ENCODE results near the gene IER3. TPM values are rescaled to one million over a fixed set of nuclear protein-coding genes. Genes with fewer than 3 reads are reported as not detected.

IER3 gene
- total and polyA plus RNA-seq, 4 donors: 1.3 to 8.1 (median 6.7) TPM

DNA sequence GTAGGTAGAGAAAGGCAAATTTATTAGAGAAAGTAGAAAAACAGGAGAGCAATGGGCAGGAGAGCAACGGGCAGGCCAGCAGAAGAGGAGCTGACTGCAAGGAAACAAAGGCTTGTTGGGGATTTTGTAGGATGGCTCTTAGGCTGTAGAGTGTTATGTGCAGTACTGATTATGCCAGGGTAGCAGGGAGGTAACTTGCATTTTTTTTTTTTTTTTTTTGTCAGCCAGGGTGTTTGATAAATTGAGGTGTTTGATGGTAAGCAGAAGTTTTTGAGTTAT, 36.2 kb upstream of the IER3 start (continued):
- TF ChIP-seq, protein P1, sequence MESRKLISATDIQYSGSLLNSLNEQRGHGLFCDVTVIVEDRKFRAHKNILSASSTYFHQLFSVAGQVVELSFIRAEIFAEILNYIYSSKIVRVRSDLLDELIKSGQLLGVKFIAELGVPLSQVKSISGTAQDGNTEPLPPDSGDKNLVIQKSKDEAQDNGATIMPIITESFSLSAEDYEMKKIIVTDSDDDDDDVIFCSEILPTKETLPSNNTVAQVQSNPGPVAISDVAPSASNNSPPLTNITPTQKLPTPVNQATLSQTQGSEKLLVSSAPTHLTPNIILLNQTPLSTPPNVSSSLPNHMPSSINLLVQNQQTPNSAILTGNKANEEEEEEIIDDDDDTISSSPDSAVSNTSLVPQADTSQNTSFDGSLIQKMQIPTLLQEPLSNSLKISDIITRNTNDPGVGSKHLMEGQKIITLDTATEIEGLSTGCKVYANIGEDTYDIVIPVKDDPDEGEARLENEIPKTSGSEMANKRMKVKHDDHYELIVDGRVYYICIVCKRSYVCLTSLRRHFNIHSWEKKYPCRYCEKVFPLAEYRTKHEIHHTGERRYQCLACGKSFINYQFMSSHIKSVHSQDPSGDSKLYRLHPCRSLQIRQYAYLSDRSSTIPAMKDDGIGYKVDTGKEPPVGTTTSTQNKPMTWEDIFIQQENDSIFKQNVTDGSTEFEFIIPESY (IDR thresholded peaks at IDR 0.05): no peak
- TF ChIP-seq, protein P2, sequence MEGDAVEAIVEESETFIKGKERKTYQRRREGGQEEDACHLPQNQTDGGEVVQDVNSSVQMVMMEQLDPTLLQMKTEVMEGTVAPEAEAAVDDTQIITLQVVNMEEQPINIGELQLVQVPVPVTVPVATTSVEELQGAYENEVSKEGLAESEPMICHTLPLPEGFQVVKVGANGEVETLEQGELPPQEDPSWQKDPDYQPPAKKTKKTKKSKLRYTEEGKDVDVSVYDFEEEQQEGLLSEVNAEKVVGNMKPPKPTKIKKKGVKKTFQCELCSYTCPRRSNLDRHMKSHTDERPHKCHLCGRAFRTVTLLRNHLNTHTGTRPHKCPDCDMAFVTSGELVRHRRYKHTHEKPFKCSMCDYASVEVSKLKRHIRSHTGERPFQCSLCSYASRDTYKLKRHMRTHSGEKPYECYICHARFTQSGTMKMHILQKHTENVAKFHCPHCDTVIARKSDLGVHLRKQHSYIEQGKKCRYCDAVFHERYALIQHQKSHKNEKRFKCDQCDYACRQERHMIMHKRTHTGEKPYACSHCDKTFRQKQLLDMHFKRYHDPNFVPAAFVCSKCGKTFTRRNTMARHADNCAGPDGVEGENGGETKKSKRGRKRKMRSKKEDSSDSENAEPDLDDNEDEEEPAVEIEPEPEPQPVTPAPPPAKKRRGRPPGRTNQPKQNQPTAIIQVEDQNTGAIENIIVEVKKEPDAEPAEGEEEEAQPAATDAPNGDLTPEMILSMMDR (IDR thresholded peaks at IDR 0.05; ENCODE audit: low read depth, low read length, missing input control): no peak
- no peak for TF ChIP-seq YY1 (IDR thresholded peaks at IDR 0.05)

GRCh38 chr6:30779850-30780641, 35.7 kb upstream of the IER3 start:
- Histone ChIP-seq H3K4me1 (ENCODE audit: control insufficient read depth in 4 of 4, insufficient read depth in 4 of 4, low read length in 3 of 4) (peaks cover 6 to 16% (median 10%) of the 10 kb centered on the region in 4 donors), H3K9me3 (ENCODE audit: control insufficient read depth in 4 of 4, low read length in 3 of 4) (no peaks in the 10 kb centered on the region), H3K9ac (ENCODE audit: low read depth in 1 of 2, low read length in 2 of 2) (no peak overlapping the region), H3K4me3 (ENCODE audit: low read depth in 1 of 3, low read length in 3 of 3) (no peak overlapping the region), H3K27me3 (ENCODE audit: control insufficient read depth in 4 of 4, insufficient read depth in 4 of 4, low read length in 3 of 4) (no peaks in the 10 kb centered on the region), H3K27ac (ENCODE audit: low read depth in 1 of 2, low read length in 2 of 2) (peak overlapping the region; percentile 56 to 88), H3K36me3 (ENCODE audit: control insufficient read depth in 4 of 4, insufficient read depth in 3 of 4, low read depth in 1 of 4, low read length in 3 of 4) (no peaks in the 10 kb centered on the region)
- no peak for DNase-seq (ENCODE audit: low spot score)
- no peak for TF ChIP-seq FOXA2 (IDR thresholded peaks at IDR 0.05)
- TF ChIP-seq HNF4A (conservative IDR thresholded peaks at IDR 0.05): no peak
- TF ChIP-seq, protein P3, sequence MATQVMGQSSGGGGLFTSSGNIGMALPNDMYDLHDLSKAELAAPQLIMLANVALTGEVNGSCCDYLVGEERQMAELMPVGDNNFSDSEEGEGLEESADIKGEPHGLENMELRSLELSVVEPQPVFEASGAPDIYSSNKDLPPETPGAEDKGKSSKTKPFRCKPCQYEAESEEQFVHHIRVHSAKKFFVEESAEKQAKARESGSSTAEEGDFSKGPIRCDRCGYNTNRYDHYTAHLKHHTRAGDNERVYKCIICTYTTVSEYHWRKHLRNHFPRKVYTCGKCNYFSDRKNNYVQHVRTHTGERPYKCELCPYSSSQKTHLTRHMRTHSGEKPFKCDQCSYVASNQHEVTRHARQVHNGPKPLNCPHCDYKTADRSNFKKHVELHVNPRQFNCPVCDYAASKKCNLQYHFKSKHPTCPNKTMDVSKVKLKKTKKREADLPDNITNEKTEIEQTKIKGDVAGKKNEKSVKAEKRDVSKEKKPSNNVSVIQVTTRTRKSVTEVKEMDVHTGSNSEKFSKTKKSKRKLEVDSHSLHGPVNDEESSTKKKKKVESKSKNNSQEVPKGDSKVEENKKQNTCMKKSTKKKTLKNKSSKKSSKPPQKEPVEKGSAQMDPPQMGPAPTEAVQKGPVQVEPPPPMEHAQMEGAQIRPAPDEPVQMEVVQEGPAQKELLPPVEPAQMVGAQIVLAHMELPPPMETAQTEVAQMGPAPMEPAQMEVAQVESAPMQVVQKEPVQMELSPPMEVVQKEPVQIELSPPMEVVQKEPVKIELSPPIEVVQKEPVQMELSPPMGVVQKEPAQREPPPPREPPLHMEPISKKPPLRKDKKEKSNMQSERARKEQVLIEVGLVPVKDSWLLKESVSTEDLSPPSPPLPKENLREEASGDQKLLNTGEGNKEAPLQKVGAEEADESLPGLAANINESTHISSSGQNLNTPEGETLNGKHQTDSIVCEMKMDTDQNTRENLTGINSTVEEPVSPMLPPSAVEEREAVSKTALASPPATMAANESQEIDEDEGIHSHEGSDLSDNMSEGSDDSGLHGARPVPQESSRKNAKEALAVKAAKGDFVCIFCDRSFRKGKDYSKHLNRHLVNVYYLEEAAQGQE (IDR thresholded peaks at IDR 0.05): no peak
- no peak for TF ChIP-seq GABPA (IDR thresholded peaks at IDR 0.05 in 1 of 2, conservative IDR thresholded peaks at IDR 0.05 in 1 of 2)
- TF ChIP-seq HNF4G (IDR thresholded peaks at IDR 0.05): no peak
- no peak for TF ChIP-seq SP1 (IDR thresholded peaks at IDR 0.05)
- TF ChIP-seq FOXA1 (IDR thresholded peaks at IDR 0.05): no peak
- TF ChIP-seq, protein P4, sequence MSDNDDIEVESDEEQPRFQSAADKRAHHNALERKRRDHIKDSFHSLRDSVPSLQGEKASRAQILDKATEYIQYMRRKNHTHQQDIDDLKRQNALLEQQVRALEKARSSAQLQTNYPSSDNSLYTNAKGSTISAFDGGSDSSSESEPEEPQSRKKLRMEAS (IDR thresholded peaks at IDR 0.05): no peak
- TF ChIP-seq, protein P1 (IDR thresholded peaks at IDR 0.05): no peak
- no peak for TF ChIP-seq YY1 (IDR thresholded peaks at IDR 0.05)
- TF ChIP-seq TAF1 (conservative IDR thresholded peaks at IDR 0.05): no peak
- no peak for TF ChIP-seq NR2F2 (IDR thresholded peaks at IDR 0.05)
- TF ChIP-seq ATF3 (IDR thresholded peaks at IDR 0.05): no peak
- TF ChIP-seq EGR1 (IDR thresholded peaks at IDR 0.05; ENCODE audit: low read depth in 2 of 2): no peak
- TF ChIP-seq RXRA (IDR thresholded peaks at IDR 0.05): no peak
- TF ChIP-seq, protein P2 (IDR thresholded peaks at IDR 0.05; ENCODE audit: low read depth, low read length, missing input control): no peak
- TF ChIP-seq JUND (IDR thresholded peaks at IDR 0.05): no peak
- no peak for TF ChIP-seq RAD21 (IDR thresholded peaks at IDR 0.05)
- WGBS: 88% methylated on average over 10 of the region's 10 CpGs

Measured in liver (tissue), 9 donors.